Activated CD8-positive, alpha-beta memory T cell treated with anti-CD3 and anti-CD28 coated beads for 1 hour (primary cell): ENCODE measurements around the gene TMEM260.
"Not testable (repeated sequence)": the region's sequence is repeated elsewhere in the genome, so short reads cannot be mapped to it uniquely, and the experiment has no call there.

ENCODE experiments used
- DNase-seq, 2 donors: peaks; one replicate each; pipeline ENCODE4 v3.0.0-alpha.2; 2020; ENCODE audit warnings: low read depth in 1 of 2; ENCODE audit errors: extremely low read depth in 1 of 2

The TMEM260 gene

DNA sequence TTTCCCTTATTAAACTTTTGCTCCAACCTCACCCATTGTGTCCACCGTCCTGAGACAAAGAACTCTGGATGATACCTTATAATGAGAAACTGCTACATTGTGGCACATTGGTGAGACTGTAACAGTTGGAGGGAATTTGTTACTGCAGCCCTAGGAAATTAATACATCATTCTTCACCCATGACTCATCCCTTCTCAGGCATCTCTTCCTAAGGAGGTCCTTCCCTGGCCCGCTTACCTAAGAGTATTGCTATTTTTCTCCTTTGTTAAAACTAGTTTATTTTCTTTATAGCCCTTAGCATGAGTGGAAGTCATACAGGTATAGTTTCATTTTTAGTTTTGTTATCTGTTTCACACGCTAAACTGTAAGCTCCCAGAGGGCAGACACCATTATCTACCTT is 87.1 kb downstream of the TMEM260 start:
- DNase-seq: no peak

DNA sequence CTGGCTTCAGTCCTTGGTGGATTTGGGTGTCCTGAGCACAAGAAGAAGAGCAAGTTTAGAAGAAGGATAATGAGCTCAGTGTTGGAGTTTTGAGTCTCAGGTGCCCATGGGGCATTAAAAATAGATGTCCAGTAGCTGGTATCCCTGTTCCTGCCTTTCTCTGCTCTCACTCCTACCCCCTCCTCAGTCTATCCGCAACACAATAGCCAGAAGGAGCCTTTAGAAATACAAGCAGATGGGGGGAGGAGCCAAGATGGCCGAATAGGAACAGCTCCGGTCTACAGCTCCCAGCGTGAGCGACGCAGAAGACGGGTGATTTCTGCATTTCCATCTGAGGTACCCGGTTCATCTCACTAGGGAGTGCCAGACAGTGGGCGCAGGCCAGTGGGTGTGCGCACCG is 87.7 kb downstream of the TMEM260 start:
- DNase-seq: not testable (repeated sequence)

DNA sequence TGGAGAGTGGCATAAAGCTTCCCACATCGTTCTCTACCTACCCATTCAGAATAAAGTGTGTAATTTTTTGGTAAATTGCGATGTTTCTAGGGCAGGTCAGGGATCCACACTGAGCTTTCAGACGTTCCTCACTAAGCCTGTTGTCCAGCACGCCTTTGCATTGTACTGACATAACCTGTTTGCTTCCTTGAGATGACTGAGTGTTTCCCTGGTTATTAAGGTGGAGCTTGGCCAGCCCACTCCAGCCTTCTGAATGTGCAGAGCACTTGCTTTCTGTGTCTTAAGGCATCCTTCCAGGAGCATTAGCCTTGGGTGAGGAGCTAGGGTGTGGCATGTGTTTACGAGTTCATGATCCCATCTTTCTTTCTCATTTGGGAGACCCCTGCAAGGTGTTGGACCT is 96.4 kb downstream of the TMEM260 start:
- no peak for DNase-seq

- DNase-seq: no peak
These were observed 99.2 kb downstream of the TMEM260 start for GRCh38 chr14:56678838-56679237.

DNA sequence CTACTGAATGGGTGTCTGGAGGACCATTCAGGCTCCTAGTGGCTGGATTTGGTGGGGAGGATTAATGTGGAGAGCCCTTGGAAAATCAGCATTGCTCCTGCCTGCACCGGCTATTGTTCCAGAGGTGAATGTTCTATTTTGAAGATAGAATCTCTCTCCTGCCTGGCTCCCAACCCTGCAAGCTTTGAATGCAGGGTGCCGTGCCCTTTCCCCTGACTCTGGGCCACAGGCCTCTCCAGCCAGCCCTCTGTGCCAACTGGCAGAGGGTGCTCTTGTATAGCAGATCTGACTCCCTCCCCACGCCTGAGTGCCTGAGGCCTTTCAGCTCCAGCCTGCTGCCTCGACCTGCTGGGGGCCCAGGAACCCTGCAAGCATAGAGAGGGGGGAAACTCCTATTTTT is 106.8 kb downstream of the TMEM260 start:
- DNase-seq: no peak

GRCh38 chr14:56687123-56687522 is 107.5 kb downstream of the TMEM260 start:
- no peak for DNase-seq

DNA sequence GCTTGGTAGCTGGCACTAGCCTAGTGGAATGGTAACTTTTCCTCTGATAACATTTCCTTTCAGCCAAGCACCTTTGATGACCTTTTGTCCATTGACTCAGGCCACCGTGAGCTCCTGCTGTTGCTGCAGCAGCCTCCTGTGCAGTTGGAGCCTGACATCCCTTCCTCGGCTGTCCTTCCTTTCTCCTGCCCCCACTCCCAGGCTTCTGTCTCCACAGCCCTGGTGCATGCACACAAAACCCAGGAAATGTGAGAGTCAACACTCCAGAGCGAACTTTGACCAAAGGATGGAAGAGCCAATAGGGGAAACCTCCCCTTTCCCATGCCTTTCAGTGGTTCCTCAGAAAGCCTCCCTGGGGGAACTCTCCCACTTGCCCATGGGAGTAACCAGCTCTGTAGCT is 115.0 kb downstream of the TMEM260 start:
- DNase-seq: no peak

DNA sequence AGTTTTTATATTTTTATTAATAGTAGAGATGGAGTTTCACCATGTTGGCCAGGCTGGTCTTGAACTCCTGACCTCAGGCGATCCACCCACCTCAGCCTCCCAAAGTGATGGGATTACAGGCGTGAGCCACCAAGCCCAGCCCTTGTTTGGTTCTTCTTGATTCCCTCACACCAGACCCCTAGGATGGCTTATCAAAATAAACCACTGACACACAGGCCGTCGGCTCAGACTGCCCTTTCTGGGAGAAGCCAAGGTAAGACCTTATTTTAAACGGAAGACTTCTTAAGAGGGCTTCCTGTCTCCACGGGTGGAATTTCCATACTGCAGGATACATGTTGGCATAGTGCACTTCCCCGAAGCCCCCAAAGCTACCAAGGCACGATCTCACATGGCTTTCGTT is 115.6 kb downstream of the TMEM260 start:
- not testable (repeated sequence) for DNase-seq
